ENCODE measurements around the gene PIWIL4.
"Not testable (repeated sequence)": the region's sequence is repeated elsewhere in the genome, so short reads cannot be mapped to it uniquely, and the experiment has no call there.

PIWIL4 gene

GRCh38 chr11:94549146-94549545 is 18.0 kb upstream of the PIWIL4 start:
- no peak for DNase-seq

- no peak for DNase-seq
Measured at GRCh38 chr11:94550513-94550912, 16.7 kb upstream of the PIWIL4 start.

GRCh38 chr11:94553938-94554337 is 13.2 kb upstream of the PIWIL4 start:
- DNase-seq, result peak; percentile 7

DNA sequence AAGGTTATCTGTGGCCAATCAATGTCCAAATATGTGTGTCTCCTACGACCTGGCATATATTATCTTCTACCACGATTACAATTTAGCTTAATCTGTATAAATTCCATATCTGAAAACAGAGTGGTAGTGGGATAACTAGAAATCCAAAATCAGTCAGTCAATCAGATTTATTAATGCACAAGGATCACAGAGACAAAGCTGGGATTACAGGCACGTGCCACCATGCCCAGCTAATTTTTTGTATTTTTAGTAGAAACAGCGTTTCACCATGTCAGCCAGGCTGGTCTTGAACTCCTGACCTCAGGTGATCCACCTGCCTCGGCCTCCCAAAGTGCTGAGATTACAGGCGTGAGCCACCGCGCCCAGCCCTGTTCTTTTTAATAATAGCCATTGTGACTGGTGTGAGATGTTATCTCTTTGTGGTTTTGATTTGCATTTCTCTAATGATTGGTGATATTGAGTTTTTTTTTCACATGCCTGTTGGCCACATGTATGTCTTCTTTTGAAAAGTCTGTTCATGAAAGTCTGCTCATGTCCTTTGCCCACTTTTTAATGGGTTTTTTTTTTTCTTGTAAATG is 11.3 kb upstream of the PIWIL4 start:
- DNase-seq, result not testable (repeated sequence)

DNA sequence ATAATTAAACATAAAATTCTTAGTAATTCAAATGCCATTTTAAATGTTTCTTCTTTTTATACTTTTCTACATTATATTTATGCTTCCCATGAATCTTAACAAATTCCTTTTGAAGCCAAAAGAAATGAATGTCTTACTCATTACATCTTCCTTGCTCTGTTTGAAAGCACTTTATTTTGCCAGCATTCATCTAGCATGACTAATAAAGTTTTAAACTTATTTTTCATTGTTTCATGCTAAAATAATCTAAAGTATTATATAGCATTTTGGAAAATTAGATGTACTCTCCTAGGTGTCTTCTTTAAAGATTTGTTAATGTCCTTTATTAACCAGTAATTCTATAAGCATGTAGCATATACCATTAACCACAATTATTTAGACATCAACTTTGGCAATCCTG is 9.7 kb upstream of the PIWIL4 start:
- DNase-seq, result no peak

DNA sequence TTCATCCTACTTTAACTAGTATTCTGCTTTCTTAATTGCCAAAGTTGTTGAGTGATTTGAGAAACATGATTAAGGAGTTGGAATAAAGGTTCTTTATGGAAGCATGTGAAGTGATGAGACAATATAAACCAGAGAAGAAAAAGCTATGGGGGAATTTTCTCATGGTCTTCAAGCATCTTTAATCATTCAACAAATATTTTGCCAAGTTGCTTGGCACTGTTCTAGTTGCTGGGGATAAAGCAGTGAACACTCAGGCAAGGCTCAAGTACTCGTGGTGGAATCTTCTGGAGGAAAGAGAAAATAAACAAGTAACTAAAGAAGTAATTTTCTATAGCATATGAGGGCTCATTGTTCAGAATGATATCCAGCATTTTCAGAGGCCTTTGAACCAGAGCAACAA is 9.2 kb upstream of the PIWIL4 start:
- no peak for DNase-seq

- DNase-seq, result no peak
Measured at GRCh38 chr11:94558468-94558867, 8.7 kb upstream of the PIWIL4 start.

DNA sequence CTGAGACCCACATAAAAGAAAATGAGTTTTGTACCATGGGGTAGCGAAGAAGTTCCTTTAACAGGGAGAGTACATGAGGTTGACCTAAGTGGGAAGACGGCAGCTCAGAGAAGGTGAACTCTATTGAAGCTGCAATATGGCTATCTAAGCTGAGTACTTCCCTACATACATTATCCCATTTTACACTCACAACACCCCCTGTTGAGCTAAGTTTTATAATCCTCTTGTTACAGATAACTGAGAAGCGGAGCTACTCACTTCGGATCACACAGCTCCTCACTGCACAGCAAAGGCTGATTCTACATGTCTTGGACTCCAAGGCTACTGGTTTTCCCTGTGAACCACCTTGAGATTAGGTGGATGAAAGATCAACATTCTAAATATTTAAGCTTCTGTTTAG is 8.2 kb upstream of the PIWIL4 start:
- DNase-seq, result no peak

GRCh38 chr11:94559361-94559760 is 7.8 kb upstream of the PIWIL4 start:
- no peak for DNase-seq

DNA sequence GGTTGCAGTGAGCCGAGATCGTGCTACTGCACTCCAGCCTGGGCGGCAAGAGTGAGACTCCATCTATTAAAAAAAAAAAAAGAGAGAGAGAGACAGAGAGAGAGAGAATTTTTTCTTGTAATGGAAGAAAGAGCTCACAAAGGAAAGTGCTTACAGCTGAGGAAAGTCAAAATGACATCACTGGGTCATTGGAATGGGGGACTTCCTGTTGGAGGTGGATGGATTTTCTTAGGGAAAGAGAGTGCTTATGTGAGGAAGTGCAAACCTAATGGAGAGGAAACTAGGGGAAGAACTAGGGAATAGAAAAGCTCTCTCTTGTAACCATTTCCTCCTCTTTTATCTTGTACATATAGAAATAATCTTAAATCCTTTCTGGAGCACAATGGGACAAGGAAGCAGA is 6.3 kb upstream of the PIWIL4 start:
- no peak for DNase-seq

DNA sequence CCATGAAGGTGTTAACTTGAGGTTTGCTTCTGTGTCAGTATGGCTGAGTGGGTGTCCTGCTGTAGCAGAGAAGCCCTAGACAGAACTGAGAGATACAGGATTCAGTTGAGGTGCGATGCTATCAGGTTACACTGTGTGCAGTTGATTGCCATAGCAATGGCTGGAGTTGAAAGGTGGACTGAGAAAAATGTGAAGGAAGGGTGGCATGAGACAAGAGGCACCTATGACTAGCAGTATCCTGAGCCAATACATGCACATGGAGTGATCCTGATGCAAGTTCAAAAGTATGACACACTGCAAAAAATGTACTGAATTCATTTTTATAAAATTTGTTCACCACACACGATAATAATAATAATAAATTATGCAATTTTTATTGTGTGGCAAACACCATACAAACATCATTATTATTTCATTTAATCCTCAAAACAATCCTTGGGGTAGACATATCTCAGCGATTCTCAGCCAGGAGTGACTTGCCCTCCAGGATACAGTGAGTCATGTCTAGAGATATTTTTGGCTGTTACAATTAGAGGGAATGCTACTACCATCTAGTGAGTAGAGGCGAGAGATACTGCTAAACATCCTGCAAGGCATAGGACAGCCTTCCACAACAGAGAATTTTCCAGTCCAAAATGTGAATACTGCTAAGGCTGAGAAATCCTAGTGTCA is 3.9 kb upstream of the PIWIL4 start:
- DNase-seq, result no peak

DNA sequence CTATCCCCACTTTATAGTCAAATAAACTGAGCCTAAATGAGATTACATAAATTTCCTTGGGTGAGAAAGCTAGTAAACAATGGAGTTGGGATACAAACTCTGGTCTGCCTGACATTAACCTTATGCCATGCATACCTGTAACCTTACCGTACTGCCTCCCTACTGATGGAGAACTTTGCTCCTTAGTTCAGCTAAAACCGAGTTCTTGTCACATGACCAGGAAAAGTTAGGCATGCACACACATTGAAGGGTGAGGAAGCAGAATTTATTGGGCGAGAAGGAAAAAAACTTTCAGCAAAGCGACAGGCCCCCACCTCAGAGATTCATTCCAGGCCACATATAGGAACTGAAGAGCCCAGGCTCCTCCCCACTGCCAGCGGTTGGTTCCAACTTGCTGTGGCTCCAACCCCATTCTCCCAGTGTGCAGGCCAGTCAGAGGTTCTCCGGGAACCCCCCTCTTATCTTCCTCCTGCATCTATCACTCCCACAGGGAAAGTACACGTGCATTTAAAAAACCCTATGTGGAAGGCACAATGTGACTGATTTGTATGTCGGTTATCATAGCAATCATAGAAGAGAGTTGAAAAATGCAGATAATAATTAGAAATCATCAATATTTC is 3.2 kb upstream of the PIWIL4 start:
- no peak for DNase-seq

- DNase-seq, result no peak
Measured at GRCh38 chr11:94568200-94568599, 1.0 kb downstream of the PIWIL4 start.

DNA sequence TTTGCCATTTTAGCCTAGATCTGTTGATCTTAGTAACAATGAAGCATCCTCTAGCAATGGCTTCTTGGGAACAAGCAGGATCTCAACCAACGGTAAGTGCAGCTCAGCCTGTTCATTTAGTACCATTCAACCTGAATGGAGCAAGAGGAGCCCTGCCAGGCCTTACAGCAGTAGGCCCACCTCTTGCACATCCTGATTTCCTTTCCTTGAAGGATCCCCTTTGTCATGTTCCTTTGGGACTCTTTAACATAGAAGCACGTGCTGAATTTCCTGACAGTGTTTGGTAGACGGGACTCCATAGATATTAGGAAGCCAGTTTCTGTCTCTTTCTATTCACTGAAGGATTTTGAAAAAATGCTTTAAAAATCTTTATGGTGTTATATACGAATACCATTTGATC is 1.5 kb downstream of the PIWIL4 start:
- DNase-seq, result no peak

DNA sequence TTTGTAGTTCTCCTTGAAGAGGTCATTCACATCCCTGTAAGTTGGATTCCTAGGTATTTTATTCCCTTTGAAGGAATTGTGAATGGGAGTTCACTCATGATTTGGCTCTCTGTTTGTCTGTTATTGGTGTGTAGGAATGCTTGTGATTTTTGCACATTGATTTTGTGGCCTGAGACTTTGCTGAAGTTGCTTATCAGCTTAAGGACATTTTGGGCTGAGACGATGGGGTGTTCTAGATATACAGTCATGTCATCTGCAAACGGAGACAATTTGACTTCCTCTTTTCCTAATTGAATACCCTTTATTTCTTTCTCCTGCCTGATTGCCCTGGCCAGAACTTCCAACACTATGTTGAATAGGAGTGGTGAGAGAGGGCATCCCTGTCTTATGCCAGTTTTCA is 5.8 kb downstream of the PIWIL4 start:
- DNase-seq, result not testable (repeated sequence)

- no peak for DNase-seq
Measured at GRCh38 chr11:94574193-94574961, 7.2 kb downstream of the PIWIL4 start.

GRCh38 chr11:94576306-94576705 is 9.1 kb downstream of the PIWIL4 start:
- DNase-seq, result no peak

GRCh38 chr11:94577841-94578240 is 10.7 kb downstream of the PIWIL4 start:
- no peak for DNase-seq

DNA sequence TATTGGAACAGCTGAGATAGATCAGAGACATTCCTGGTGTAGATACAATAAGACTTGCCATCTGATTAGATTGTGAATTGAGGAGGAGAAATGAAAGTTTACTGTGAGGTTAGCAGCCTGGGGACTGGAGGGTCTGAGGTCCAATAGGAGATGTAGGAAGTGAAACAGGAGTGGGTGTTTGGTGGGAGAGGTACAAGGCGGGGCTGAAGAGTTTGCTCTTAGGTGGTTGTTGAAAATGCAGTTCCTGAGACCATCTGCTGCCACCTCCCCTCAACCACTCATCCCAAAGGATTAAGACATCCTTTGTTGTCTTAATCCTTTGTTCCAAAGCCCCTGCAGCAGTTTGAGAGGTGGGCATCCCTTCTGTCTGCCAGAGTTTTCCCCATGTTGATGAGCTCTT is 14.8 kb downstream of the PIWIL4 start:
- DNase-seq, result no peak

- DNase-seq, result no peak
Measured at GRCh38 chr11:94583213-94583865, 16.2 kb downstream of the PIWIL4 start.

DNA sequence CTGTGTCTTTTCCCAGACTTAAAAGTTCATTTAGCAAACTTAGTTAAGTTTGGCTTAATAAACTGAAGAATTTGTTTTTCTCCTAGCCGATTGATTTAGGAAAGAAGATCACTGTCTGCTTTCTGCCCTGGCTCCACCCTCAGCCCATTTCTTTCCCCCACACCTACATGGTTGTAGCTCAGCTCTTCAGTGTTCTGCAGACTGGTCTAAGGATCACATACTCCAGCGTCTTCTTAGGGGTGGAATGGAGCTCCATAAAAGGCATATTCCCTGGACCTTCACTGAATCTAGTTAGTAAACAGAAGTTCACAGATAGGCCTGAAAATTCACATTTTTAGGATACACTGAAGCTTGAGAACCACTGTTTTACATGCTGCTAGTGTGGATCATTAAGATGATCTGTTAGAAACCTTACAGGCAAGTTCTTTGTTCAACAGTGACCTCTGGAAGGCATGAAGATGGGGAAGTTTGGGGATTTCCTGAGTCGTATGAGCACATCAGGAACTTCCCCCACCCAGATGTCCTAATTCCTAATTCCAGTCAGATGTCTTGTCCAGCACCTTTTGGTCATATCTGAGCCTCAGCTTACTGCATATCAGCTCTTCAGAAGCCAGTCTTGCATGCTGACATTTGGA is 16.8 kb downstream of the PIWIL4 start:
- no peak for DNase-seq

GRCh38 chr11:94584978-94585377 is 17.8 kb downstream of the PIWIL4 start:
- DNase-seq, result no peak

DNA sequence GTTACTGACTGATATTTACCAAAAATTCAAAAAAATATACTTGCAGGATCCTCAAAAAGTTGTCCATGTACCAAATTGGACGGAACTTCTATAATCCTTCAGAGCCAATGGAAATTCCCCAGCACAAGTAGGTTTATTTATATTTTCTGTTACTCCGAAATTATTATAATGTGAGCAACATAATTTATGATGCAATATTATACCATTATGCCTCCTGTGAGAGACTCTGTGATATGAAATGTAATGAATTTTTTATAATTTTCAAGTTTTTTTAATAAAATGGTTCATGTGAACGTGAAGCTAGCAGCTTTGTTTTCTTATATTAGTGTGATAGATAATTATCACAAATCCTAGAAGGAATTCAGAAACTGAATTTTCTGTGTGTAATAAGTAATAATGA is 18.2 kb downstream of the PIWIL4 start:
- no peak for DNase-seq
